GM15510 (cell line): ENCODE results near the gene DCLRE1B.

Source experiments
- POLR2A ChIP-seq: IDR thresholded peaks from 3 replicates; pipeline ENCODE4 v1.6.1; 2011; ENCODE audit warnings: borderline replicate concordance; ENCODE audit not compliant: insufficient read length; ENCODE audit errors: extremely low read depth

The DCLRE1B gene

DNA sequence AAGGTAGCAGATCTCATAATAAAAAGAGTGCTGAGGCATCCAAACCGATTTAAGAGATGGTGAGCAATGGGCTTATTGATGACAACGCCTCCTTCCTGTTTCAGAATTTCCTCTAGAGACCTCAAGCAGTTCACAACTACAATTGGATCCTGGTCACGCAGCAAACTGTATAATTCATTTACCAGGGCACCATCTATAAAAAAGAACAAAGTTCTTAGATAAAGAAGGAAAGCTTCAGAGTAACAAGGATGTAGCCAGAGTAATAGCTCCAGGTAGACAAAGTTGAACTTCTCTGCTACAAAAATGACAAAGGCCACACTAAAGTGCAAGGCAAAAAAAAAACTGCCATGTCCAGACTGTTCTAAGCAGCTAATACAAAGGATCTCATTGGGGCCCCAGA lies 3.9 kb upstream of the DCLRE1B start:
- no peak for TF ChIP-seq POLR2A

GRCh38 chr1:113903501-113904292 lies 1.4 kb upstream of the DCLRE1B start:
- no peak for TF ChIP-seq POLR2A

- TF ChIP-seq POLR2A = no peak
Observed at GRCh38 chr1:113904293-113904673, 843 bp upstream of the DCLRE1B start.

GRCh38 chr1:113905435-113905861 lies 322 bp downstream of the DCLRE1B start:
- TF ChIP-seq POLR2A = no peak

DNA sequence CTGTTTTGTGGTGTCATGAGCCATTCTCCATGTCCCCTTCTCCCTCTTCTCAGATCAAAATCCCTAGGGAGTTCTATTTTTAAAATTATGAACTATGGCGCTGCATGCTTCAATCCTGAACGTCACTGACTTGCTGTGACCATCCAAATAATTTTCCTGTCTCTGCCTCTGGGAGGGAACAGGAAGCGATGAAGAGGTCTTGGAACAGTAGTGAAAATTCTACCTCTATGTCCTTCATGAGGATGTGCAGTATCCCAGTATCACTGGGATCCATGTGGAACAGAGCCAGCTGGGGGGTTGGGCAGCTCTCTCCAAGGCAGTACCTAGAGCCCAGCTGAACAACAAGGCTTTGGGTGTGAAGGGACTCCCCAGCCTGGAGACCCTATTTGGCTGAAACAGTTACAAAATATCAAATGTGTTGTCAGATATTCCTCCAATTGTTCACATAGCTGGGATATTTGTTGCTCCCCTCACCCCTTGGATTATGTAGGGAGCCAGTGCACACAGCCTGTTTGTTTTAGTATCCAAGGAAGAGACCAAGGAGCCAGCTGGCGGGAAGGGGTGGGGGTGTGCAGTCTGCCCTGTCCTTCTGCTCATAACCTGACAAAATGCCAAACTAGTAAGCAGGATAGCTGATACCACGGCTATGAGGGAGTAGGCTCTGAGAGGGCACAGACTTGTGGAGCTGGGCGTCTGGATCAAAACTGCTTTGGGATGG lies 7.6 kb downstream of the DCLRE1B start:
- TF ChIP-seq POLR2A = no peak

DNA sequence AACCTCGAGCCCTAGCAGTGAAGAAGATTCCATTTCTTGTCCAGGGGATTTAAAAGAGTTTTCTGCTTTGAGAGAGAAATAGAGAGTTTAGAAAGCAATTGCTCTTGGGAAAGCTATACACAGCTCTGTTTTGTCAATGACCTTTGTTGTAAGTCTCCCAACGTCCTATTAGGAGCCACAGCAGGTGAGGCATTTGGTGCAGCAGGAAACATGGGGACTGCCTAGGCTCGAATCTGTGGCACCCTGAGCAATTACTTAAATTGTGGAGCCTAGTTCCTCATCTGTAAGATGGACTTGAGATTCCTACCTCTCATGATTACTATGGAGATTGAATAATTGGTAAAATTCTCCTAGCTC lies 8.2 kb downstream of the DCLRE1B start:
- TF ChIP-seq POLR2A = no peak

DNA sequence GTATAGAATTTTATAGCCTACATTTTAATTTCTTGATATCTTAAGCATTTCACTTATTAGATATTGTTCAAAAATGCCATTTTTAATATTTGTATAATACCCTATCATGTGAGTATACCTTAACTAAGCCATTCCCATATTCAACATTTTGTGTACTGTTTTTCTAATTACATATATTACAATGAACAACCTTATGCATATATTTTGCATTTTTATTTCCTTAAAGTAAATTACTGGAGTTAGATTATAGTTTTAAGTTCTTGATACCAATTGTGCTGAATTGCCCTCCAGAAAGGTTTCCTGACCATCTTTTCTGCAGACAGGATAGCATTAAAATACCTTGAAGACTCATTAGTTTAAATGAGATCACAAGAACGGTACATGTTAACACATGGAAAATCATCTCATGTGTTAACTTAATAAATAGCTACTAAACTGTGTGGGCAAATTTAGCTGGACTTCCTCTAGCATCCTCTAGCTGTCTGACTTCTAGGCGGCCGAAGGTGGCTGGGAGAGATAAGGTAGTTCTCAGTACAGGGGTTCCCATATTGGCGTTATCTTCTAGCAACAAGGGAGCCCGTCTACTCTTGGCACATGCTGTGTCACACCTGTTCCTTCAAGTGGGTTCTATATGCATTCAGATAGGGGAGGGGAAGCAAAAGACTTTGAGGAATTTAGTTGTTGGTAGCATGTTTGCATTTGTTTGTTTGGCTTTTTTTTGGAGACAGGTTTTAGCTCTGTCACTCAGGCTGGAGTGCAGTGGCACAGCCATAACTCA lies 8.9 kb downstream of the DCLRE1B start:
- no peak for TF ChIP-seq POLR2A

DNA sequence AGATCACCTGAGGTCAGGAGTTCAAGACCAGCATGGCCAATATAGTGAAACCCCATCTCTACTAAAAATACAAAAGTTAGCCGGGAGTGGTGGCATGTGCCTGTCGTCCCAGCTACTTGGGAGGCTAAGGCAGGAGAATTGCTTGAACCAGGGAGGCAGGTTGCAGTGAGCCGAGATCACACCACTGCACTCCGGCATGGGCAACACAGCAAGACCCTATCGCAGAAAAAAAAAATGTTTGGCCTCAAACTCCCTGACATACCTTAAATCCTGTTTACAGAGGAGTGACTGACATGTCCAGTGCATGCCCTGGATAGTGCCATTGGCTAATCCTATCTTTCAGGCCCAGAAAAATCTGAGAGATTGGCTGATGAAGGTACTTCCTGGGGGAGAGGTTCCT lies 11.8 kb downstream of the DCLRE1B start:
- TF ChIP-seq POLR2A = no peak

- no peak for TF ChIP-seq POLR2A
Observed at GRCh38 chr1:113917400-113918082, 12.4 kb downstream of the DCLRE1B start.

DNA sequence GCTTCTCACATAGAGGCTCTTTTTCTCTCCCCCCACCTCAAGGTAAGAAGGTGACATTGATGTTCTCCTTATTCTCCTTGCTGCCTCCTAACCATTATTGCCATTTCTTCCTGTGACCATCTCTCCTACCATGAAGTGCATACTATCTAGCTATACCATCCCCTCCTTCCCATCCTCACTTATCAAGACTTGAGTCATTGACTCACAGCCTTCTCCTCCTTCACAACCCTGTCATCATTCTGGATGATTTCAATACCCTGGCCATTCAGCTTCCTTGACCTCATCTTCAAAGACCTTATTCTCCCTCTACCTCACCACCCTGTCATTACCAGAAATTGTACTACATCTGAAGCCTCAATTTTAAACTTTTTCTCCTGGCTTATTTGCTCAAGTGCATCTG lies 13.1 kb downstream of the DCLRE1B start:
- TF ChIP-seq POLR2A = no peak

- no peak for TF ChIP-seq POLR2A
Observed at GRCh38 chr1:113922957-113923356, 17.8 kb downstream of the DCLRE1B start.

- no peak for TF ChIP-seq POLR2A
Observed at GRCh38 chr1:113924473-113924872, 19.3 kb downstream of the DCLRE1B start.

GRCh38 chr1:113928187-113928930 lies 23.2 kb downstream of the DCLRE1B start:
- TF ChIP-seq POLR2A = peak; percentile 14
